Measurements from ENCODE around the gene APLF.

DNA sequence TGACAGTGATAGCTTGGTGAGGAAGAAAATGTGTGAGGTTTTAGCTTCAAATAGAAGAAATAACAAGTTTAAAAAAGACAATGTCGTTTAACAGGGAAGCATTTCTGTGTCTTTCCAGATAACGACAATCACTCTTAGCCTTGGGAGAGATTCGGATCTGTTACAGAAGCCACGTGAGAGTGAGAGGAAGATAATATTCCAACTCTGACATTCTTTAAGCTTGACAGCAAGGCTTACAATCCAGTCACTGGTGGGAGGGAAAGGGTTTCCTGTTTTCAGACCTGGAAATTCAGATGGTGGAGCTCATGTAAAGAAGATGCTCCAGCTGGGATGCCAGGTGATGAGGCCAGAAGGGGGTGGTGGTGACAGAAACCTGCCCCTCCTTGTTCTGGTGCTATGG, 31.1 kb upstream of the APLF start:
- TF ChIP-seq POLR2A (IDR thresholded peaks at IDR 0.05; ENCODE audit: low read length), result no peak
- no peak for TF ChIP-seq GATA1 (IDR thresholded peaks at IDR 0.05; ENCODE audit: low read depth, low read length)

Measured in erythroblast (primary cell).